GM12878 (cell line): ENCODE measurements around the gene COL6A3.

Source experiments
- BCL3 ChIP-seq: IDR thresholded peaks from 2 replicates; pipeline ENCODE4 v1.6.1; 2011; ENCODE audit warnings: borderline replicate concordance, low read depth, mild to moderate bottlenecking, moderate library complexity, low read length; ENCODE audit not compliant: insufficient read depth, poor library complexity, severe bottlenecking
- BHLHE40 ChIP-seq, 2 experiments: fragments of 450-650 bp in 1 of 2; IDR thresholded peaks; 2 replicates each; pipeline ENCODE4 v1.6.1; 2011 to 2017; ENCODE audit warnings: low read depth in 2 of 2, borderline replicate concordance in 1 of 2, improper control_type of control experiment in 1 of 2, low read length in 1 of 2, mild to moderate bottlenecking in 1 of 2
- CEBPB ChIP-seq, 2 experiments: fragments of 150-350 bp in 1 of 2; IDR thresholded peaks; 2 replicates each; pipeline ENCODE4 v1.6.1; 2012 to 2014; ENCODE audit warnings: low read depth in 2 of 2, low read length in 2 of 2, borderline replicate concordance in 1 of 2, inconsistent platforms in 1 of 2
- CTCF ChIP-seq, 3 experiments: IDR thresholded peaks in 2 of 3; conservative IDR thresholded peaks in 1 of 3; 2 replicates each; pipeline ENCODE4 v1.5.1; 2011; ENCODE audit warnings: low read depth in 3 of 3, low read length in 3 of 3, mild to moderate bottlenecking in 3 of 3, control low read depth in 2 of 3, moderate library complexity in 2 of 3, inconsistent platforms in 1 of 3, mixed read lengths in 1 of 3; ENCODE audit not compliant: control insufficient read depth in 2 of 3, insufficient read depth in 1 of 3; ENCODE audit errors: extremely low read depth in 1 of 3
- EP300 ChIP-seq, 2 experiments: fragments of 150-350 bp in 1 of 2; IDR thresholded peaks; 2 replicates each; pipeline ENCODE4 v1.6.1; 2011 to 2012; ENCODE audit warnings: low read depth in 2 of 2, low read length in 2 of 2, borderline replicate concordance in 1 of 2, improper control_type of control experiment in 1 of 2, inconsistent platforms in 1 of 2; ENCODE audit not compliant: control insufficient read depth in 1 of 2
- NR2C2 ChIP-seq: IDR thresholded peaks from 2 replicates; pipeline ENCODE4 v1.6.1; 2011; ENCODE audit warnings: borderline replicate concordance, low read depth; ENCODE audit not compliant: control insufficient read depth, insufficient read length
- POLR2A ChIP-seq: IDR thresholded peaks from 2 replicates; pipeline ENCODE4 v1.6.1; 2011; ENCODE audit warnings: low read depth, mild to moderate bottlenecking, low read length
- POLR2AphosphoS5 ChIP-seq: IDR thresholded peaks from 2 replicates; pipeline ENCODE4 v1.6.1; 2011; ENCODE audit warnings: mild to moderate bottlenecking, low read length, inconsistent platforms
- TBL1XR1 ChIP-seq: IDR thresholded peaks from 2 replicates; pipeline ENCODE4 v1.6.1; 2012; ENCODE audit warnings: low read depth, low read length, improper control_type of control experiment
- ZBTB40 ChIP-seq: fragments of 450-650 bp; IDR thresholded peaks from 2 replicates; pipeline ENCODE4 v1.6.1; 2016; ENCODE audit warnings: mild to moderate bottlenecking, moderate library complexity, borderline replicate concordance
- ZZZ3 ChIP-seq: IDR thresholded peaks from 2 replicates; pipeline ENCODE4 v1.6.1; 2011; ENCODE audit warnings: low read depth; ENCODE audit not compliant: control insufficient read depth, insufficient read length

DNA sequence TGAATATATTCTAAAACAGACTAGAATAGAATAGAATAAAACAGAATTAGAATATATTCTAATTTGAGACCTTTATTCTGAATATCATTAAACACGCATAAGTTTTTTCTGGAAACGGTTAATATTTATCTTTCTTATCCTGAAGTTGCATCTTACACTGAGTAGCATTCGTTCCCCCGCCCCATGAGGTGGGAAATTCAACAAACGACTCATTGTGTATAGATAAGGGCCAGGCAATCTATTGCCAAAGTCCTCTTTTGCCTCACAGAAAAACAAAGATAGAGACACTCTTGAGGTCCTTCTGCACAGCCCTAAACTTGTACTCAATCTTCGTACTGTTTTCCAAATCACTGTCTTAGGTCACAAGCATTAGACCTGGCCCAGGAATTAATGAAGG lies 98.1 kb downstream of the COL6A3 start:
- TF ChIP-seq ZBTB40: no peak
- TF ChIP-seq POLR2AphosphoS5: no peak
- TF ChIP-seq CTCF (IDR thresholded peaks at IDR 0.05 in 2 of 3, conservative IDR thresholded peaks at IDR 0.05 in 1 of 3; ENCODE audit: control insufficient read depth in 2 of 3, extremely low read depth in 1 of 3, insufficient read depth in 1 of 3, low read depth in 3 of 3, low read length in 3 of 3): no peak
- no peak for TF ChIP-seq CEBPB (IDR thresholded peaks at IDR 0.05; ENCODE audit: borderline replicate concordance in 1 of 2, low read depth in 2 of 2, low read length in 2 of 2)
- TF ChIP-seq TBL1XR1: no peak
- TF ChIP-seq POLR2A: no peak
- TF ChIP-seq NR2C2: no peak
- no peak for TF ChIP-seq EP300 (IDR thresholded peaks at IDR 0.05; ENCODE audit: borderline replicate concordance in 1 of 2, control insufficient read depth in 1 of 2, low read depth in 2 of 2, low read length in 2 of 2)
- no peak for TF ChIP-seq ZZZ3
- no peak for TF ChIP-seq BHLHE40 (IDR thresholded peaks at IDR 0.05; ENCODE audit: borderline replicate concordance in 1 of 2, low read depth in 2 of 2, low read length in 1 of 2)
- no peak for TF ChIP-seq BCL3
